ENCODE data around the gene RBM33.

GRCh38 chr7:155816996-155817395, 172.5 kb downstream of the RBM33 start:
- no peak for TF ChIP-seq KDM1A (IDR thresholded peaks at IDR 0.05; ENCODE audit: low read depth)
- no peak for TF ChIP-seq CTCF (IDR thresholded peaks at IDR 0.05)
- no peak for TF ChIP-seq RAD21 (conservative IDR thresholded peaks at IDR 0.05 in 1 of 2, IDR thresholded peaks at IDR 0.05 in 1 of 2)
- no peak for TF ChIP-seq MAX (IDR thresholded peaks at IDR 0.05)
- TF ChIP-seq HOXB13 (CRISPR knock-in tag; IDR thresholded peaks at IDR 0.05; ENCODE audit: low read depth): no peak
- TF ChIP-seq POLR2A (IDR thresholded peaks at IDR 0.05; ENCODE audit: low read length): no peak
- TF ChIP-seq CHD2 (IDR thresholded peaks at IDR 0.05; ENCODE audit: low read length, partially characterized antibody): no peak
- TF ChIP-seq REST (IDR thresholded peaks at IDR 0.05): no peak
- TF ChIP-seq RFX5 (IDR thresholded peaks at IDR 0.05): no peak

Measured in A549 (cell line).